H9 (cell line): ENCODE results near the gene CEP128. TPM values are rescaled to one million over a fixed set of nuclear protein-coding genes. Genes with fewer than 3 reads are reported as not detected.

Experiments
- DNase-seq: peaks from one replicate; pipeline ENCODE4 v3.0.0-alpha.2; 2017
- H2AFZ ChIP-seq: one replicate; pipeline ENCODE4 v1.6.1; 2013; ENCODE audit warnings: mild to moderate bottlenecking, low read length, control low read depth, moderate library complexity
- H2AK5ac ChIP-seq: 2 replicates; pipeline ENCODE4 v1.6.1; 2013; ENCODE audit warnings: low read length, control low read depth, mixed read lengths; ENCODE audit not compliant: insufficient read length
- H2BK120ac ChIP-seq: one replicate; pipeline ENCODE4 v1.6.1; 2013; ENCODE audit warnings: low read depth, mild to moderate bottlenecking, low read length, control low read depth, inconsistent platforms; ENCODE audit not compliant: poor library complexity, severe bottlenecking
- H2BK12ac ChIP-seq: 2 replicates; pipeline ENCODE4 v1.6.1; 2013; ENCODE audit warnings: low read length, control low read depth, mixed read lengths, low read depth; ENCODE audit not compliant: insufficient read length
- H2BK15ac ChIP-seq: 2 replicates; pipeline ENCODE4 v1.6.1; 2013; ENCODE audit warnings: low read depth, low read length, control low read depth
- H2BK20ac ChIP-seq: one replicate; pipeline ENCODE4 v1.6.1; 2013; ENCODE audit warnings: low read depth, mild to moderate bottlenecking, low read length, control low read depth, inconsistent platforms; ENCODE audit not compliant: poor library complexity, severe bottlenecking
- H2BK5ac ChIP-seq: 2 replicates; pipeline ENCODE4 v1.6.1; 2013; ENCODE audit warnings: low read length, control low read depth, mixed read lengths; ENCODE audit not compliant: insufficient read length
- H3K14ac ChIP-seq: 2 replicates; pipeline ENCODE4 v1.6.1; 2013; ENCODE audit warnings: low read length, control low read depth; ENCODE audit not compliant: insufficient read depth
- H3K18ac ChIP-seq: 2 replicates; pipeline ENCODE4 v1.6.1; 2013; ENCODE audit warnings: low read depth, mild to moderate bottlenecking, mixed read lengths, low read length, control low read depth; ENCODE audit not compliant: insufficient read length
- H3K23ac ChIP-seq: 2 replicates; pipeline ENCODE4 v1.6.1; 2013; ENCODE audit warnings: low read length, control low read depth, mixed read lengths, low read depth; ENCODE audit not compliant: insufficient read length
- H3K23me2 ChIP-seq: 2 replicates; pipeline ENCODE4 v1.6.1; 2013; ENCODE audit warnings: low read depth, mild to moderate bottlenecking, mixed read lengths, low read length, control low read depth; ENCODE audit not compliant: insufficient read length, poor library complexity, severe bottlenecking
- H3K27ac ChIP-seq: 2 replicates; pipeline ENCODE4 v1.5.1; 2013; ENCODE audit warnings: low read length, control low read depth, mixed read lengths, low read depth; ENCODE audit not compliant: insufficient read length
- H3K27me3 ChIP-seq: 2 replicates; pipeline ENCODE4 v1.6.1; 2013; ENCODE audit warnings: low read length, control low read depth, inconsistent platforms; ENCODE audit not compliant: insufficient read depth
- H3K4ac ChIP-seq: 2 replicates; pipeline ENCODE4 v1.6.1; 2013; ENCODE audit warnings: low read depth, mild to moderate bottlenecking, control low read depth, inconsistent platforms, low read length, moderate library complexity
- H3K4me1 ChIP-seq: 2 replicates; pipeline ENCODE4 v1.6.1; 2013; ENCODE audit warnings: low read length, control low read depth, inconsistent platforms; ENCODE audit not compliant: insufficient read depth
- H3K4me2 ChIP-seq: 2 replicates; pipeline ENCODE4 v1.6.1; 2013; ENCODE audit warnings: low read length, control low read depth, mixed read lengths; ENCODE audit not compliant: insufficient read length, insufficient read depth
- H3K56ac ChIP-seq: 2 replicates; pipeline ENCODE4 v1.6.1; 2013; ENCODE audit warnings: low read depth, mild to moderate bottlenecking, mixed read lengths, low read length, control low read depth; ENCODE audit not compliant: insufficient read length
- H3K79me1 ChIP-seq: 2 replicates; pipeline ENCODE4 v1.6.1; 2013; ENCODE audit warnings: low read depth, mild to moderate bottlenecking, moderate library complexity, low read length, control low read depth, inconsistent platforms; ENCODE audit not compliant: insufficient read depth, poor library complexity, severe bottlenecking
- H3K79me2 ChIP-seq: 2 replicates; pipeline ENCODE4 v1.6.1; 2013; ENCODE audit warnings: low read length, control low read depth, inconsistent platforms; ENCODE audit not compliant: insufficient read depth
- H3K9ac ChIP-seq: 2 replicates; pipeline ENCODE4 v1.6.1; 2013; ENCODE audit warnings: low read length, control low read depth, mixed read lengths; ENCODE audit not compliant: insufficient read length; ENCODE audit errors: extremely low read depth
- H3K9me3 ChIP-seq: one replicate; pipeline ENCODE4 v1.6.1; 2013; ENCODE audit warnings: low read depth, low read length, inconsistent platforms; ENCODE audit not compliant: control insufficient read depth
- H3T11ph ChIP-seq: one replicate; pipeline ENCODE4 v1.6.1; 2013; ENCODE audit warnings: mild to moderate bottlenecking, low read length, control low read depth, inconsistent platforms
- H4K20me1 ChIP-seq: one replicate; pipeline ENCODE4 v1.6.1; 2013; ENCODE audit not compliant: control insufficient read depth, insufficient read length, insufficient read depth
- H4K5ac ChIP-seq: 2 replicates; pipeline ENCODE4 v1.6.1; 2013; ENCODE audit warnings: low read depth, mild to moderate bottlenecking, mixed read lengths, low read length, control low read depth; ENCODE audit not compliant: insufficient read length
- H4K8ac ChIP-seq: replicated peaks from 2 replicates; pipeline ENCODE4 v1.6.1; 2013; ENCODE audit warnings: low read length, control low read depth, mixed read lengths, low read depth; ENCODE audit not compliant: insufficient read length
- H4K91ac ChIP-seq: 2 replicates; pipeline ENCODE4 v1.6.1; 2013; ENCODE audit warnings: low read depth, mild to moderate bottlenecking, moderate library complexity, mixed read lengths, low read length, control low read depth; ENCODE audit not compliant: insufficient read length
- H3K27ac Mint-ChIP-seq, 3 experiments: 2 replicates in 2 of 3; 3 replicates in 1 of 3; pipeline ENCODE4 v1.8.0; 2020 to 2021; ENCODE audit warnings: mixed read lengths in 3 of 3, mild to moderate bottlenecking in 1 of 3, moderate library complexity in 1 of 3
- H3K27me3 Mint-ChIP-seq: 2 replicates; pipeline ENCODE4 v1.8.0; 2021; ENCODE audit warnings: low read depth, mild to moderate bottlenecking, moderate library complexity, mixed read lengths
- H3K36me3 Mint-ChIP-seq, 3 experiments: 2 replicates in 2 of 3; 3 replicates in 1 of 3; pipeline ENCODE4 v1.8.0; 2020 to 2021; ENCODE audit warnings: low read depth in 3 of 3, mixed read lengths in 3 of 3; ENCODE audit not compliant: insufficient read depth in 1 of 3
- H3K4me1 Mint-ChIP-seq, 2 experiments: 2 replicates each; pipeline ENCODE4 v1.8.0; 2020; ENCODE audit warnings: mixed read lengths in 2 of 2
- H3K4me3 Mint-ChIP-seq, 2 experiments: 2 replicates in 1 of 2; 3 replicates in 1 of 2; pipeline ENCODE4 v1.8.0; 2020 to 2021; ENCODE audit warnings: mild to moderate bottlenecking in 2 of 2, mixed read lengths in 2 of 2, moderate library complexity in 1 of 2
- H3K9me3 Mint-ChIP-seq, 2 experiments: 2 replicates in 1 of 2; 3 replicates in 1 of 2; pipeline ENCODE4 v1.8.0; 2020; ENCODE audit warnings: mild to moderate bottlenecking in 2 of 2, mixed read lengths in 2 of 2, moderate library complexity in 1 of 2
- WGBS: extraction: QIAGEN DNeasy Blood & Tissue Kit; methylation state at CpG from one replicate; pipeline ENCODE4 v1.1.7; 2013; ENCODE audit warnings: missing lambda C conversion rate, low lambda C conversion rate, mixed read lengths; ENCODE audit not compliant: insufficient read length; ENCODE audit errors: extremely low coverage; 5-methylcytosine and 5-hydroxymethylcytosine counted together
- total RNA-seq: library from RNA; stranded (reverse); gene quantifications from 2 replicates; pipeline ENCODE4 v1.2.1, GENCODE V29; 2021
- TF ChIP-seq, protein P1 (sequence below): fragments of 200-600 bp; sonication (generic); conservative IDR thresholded peaks from 3 replicates; pipeline ENCODE4 v1.8.0; 2021; ENCODE audit warnings: antibody characterized with exemption, mild to moderate bottlenecking

CEP128 gene
- total RNA-seq, 1 experiment from 2014 or later: 16.3 TPM

GRCh38 chr14:80638620-80639515, 302.7 kb downstream of the CEP128 start:
- no peak overlapping the region for H3K4me2 ChIP-seq
- no peak overlapping the region for H3K56ac ChIP-seq
- no peaks in the 10 kb centered on the region for H3K79me2 ChIP-seq
- H2BK20ac ChIP-seq: no peak overlapping the region
- DNase-seq: no peak
- H3K23ac ChIP-seq: no peak overlapping the region
- H3K27ac Mint-ChIP-seq: no peak overlapping the region
- H2AFZ ChIP-seq: no peak overlapping the region
- H3K23me2 ChIP-seq: no peaks in the 10 kb centered on the region
- TF ChIP-seq, protein P1, sequence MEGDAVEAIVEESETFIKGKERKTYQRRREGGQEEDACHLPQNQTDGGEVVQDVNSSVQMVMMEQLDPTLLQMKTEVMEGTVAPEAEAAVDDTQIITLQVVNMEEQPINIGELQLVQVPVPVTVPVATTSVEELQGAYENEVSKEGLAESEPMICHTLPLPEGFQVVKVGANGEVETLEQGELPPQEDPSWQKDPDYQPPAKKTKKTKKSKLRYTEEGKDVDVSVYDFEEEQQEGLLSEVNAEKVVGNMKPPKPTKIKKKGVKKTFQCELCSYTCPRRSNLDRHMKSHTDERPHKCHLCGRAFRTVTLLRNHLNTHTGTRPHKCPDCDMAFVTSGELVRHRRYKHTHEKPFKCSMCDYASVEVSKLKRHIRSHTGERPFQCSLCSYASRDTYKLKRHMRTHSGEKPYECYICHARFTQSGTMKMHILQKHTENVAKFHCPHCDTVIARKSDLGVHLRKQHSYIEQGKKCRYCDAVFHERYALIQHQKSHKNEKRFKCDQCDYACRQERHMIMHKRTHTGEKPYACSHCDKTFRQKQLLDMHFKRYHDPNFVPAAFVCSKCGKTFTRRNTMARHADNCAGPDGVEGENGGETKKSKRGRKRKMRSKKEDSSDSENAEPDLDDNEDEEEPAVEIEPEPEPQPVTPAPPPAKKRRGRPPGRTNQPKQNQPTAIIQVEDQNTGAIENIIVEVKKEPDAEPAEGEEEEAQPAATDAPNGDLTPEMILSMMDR: no peak
- no peak overlapping the region for H3K4ac ChIP-seq
- no peak overlapping the region for H2BK120ac ChIP-seq
- no CpG with 5 or more reads among the region's 6 CpGs for WGBS
- no peaks in the 10 kb centered on the region for H3K27me3 ChIP-seq
- no peak overlapping the region for H2BK12ac ChIP-seq
- no peak overlapping the region for H4K5ac ChIP-seq
- no peak overlapping the region for H2BK15ac ChIP-seq
- H3K4me1 ChIP-seq: no peaks in the 10 kb centered on the region
- no peaks in the 10 kb centered on the region for H3K4me1 Mint-ChIP-seq
- H3T11ph ChIP-seq: no peak overlapping the region
- no peaks in the 10 kb centered on the region for H3K27me3 Mint-ChIP-seq
- H3K4me3 Mint-ChIP-seq: no peak overlapping the region
- H3K9me3 ChIP-seq: no peaks in the 10 kb centered on the region
- no peak overlapping the region for H3K27ac ChIP-seq
- H3K14ac ChIP-seq: no peak overlapping the region
- no peak overlapping the region for H2AK5ac ChIP-seq
- no peak overlapping the region for H4K8ac ChIP-seq
- no peaks in the 10 kb centered on the region for H4K20me1 ChIP-seq
- H3K79me1 ChIP-seq: no peaks in the 10 kb centered on the region
- H4K91ac ChIP-seq: no peak overlapping the region
- no peaks in the 10 kb centered on the region for H3K36me3 Mint-ChIP-seq
- H3K18ac ChIP-seq: no peak overlapping the region
- H2BK5ac ChIP-seq: no peak overlapping the region
- no peaks in the 10 kb centered on the region for H3K9me3 Mint-ChIP-seq
- no peak overlapping the region for H3K9ac ChIP-seq
